Neural cell (in vitro differentiated cells): ENCODE data around the gene SMCO4. TPM values are rescaled to one million over a fixed set of nuclear protein-coding genes. Genes with fewer than 3 reads are reported as not detected.

Experiments used
- H2AFZ ChIP-seq: fragments of 200-600, 300-800 bp; sonication (generic), shearing (Covaris generic); 2 replicates; pipeline ENCODE4 v1.6.0; 2014; ENCODE audit warnings: low read depth, mild to moderate bottlenecking, antibody characterized with exemption, low read length, moderate library complexity
- H3F3A ChIP-seq: fragments of 200-600 bp; shearing (Covaris generic); 2 replicates; pipeline ENCODE4 v1.6.1; 2016; ENCODE audit warnings: mild to moderate bottlenecking, moderate library complexity, mixed read lengths, antibody characterized with exemption, low read length; ENCODE audit not compliant: insufficient read depth, poor library complexity, severe bottlenecking
- H3K27ac ChIP-seq: fragments of 200-600, 300-800 bp; sonication (generic), shearing (Covaris generic); 2 replicates; pipeline ENCODE4 v1.5.1; 2014; ENCODE audit warnings: mild to moderate bottlenecking, low read length, moderate library complexity
- H3K27me3 ChIP-seq: fragments of 300-800, 200-600 bp; sonication (generic), shearing (Covaris generic); 2 replicates; pipeline ENCODE4 v1.6.0; 2014; ENCODE audit warnings: mild to moderate bottlenecking, low read depth, low read length, moderate library complexity; ENCODE audit not compliant: insufficient read depth
- H3K36me3 ChIP-seq: fragments of 300-800, 200-600 bp; sonication (generic), shearing (Covaris generic); 2 replicates; pipeline ENCODE4 v1.5.1; 2014; ENCODE audit warnings: mild to moderate bottlenecking, antibody characterized with exemption, low read length, moderate library complexity; ENCODE audit not compliant: insufficient read depth
- H3K4me2 ChIP-seq: fragments of 300-800, 200-600 bp; sonication (generic), shearing (Covaris generic); 2 replicates; pipeline ENCODE4 v1.6.0; 2014; ENCODE audit warnings: mild to moderate bottlenecking, low read length
- H3K4me3 ChIP-seq: fragments of 300-800, 200-600 bp; sonication (generic), shearing (Covaris generic); 2 replicates; pipeline ENCODE4 v1.5.1; 2014; ENCODE audit warnings: mild to moderate bottlenecking, low read length, moderate library complexity
- H3K79me2 ChIP-seq: fragments of 200-600 bp; shearing (Covaris generic); replicated peaks from 2 replicates; pipeline ENCODE4 v1.6.0; 2014; ENCODE audit warnings: mild to moderate bottlenecking, low read length, moderate library complexity; ENCODE audit not compliant: insufficient read depth
- H3K9ac ChIP-seq: fragments of 300-800, 200-600 bp; sonication (generic), shearing (Covaris generic); 2 replicates; pipeline ENCODE4 v1.6.1; 2016; ENCODE audit warnings: mild to moderate bottlenecking, low read length, mixed read lengths
- H3K9me2 ChIP-seq: fragments of 200-600 bp; shearing (Covaris generic); 2 replicates; pipeline ENCODE4 v1.6.1; 2016; ENCODE audit warnings: mild to moderate bottlenecking, low read length, mixed read lengths; ENCODE audit not compliant: insufficient read depth
- H3K9me3 ChIP-seq: fragments of 200-600, 300-800 bp; sonication (generic), shearing (Covaris generic); 2 replicates; pipeline ENCODE4 v1.6.1; 2016; ENCODE audit warnings: mild to moderate bottlenecking, mixed run types, low read length, moderate library complexity, mixed read lengths
- H4K20me1 ChIP-seq: fragments of 200-600 bp; shearing (Covaris generic); 2 replicates; pipeline ENCODE4 v1.6.1; 2016; ENCODE audit warnings: mild to moderate bottlenecking, mixed run types; ENCODE audit not compliant: insufficient read depth
- EP300 ChIP-seq: fragments of 450-650 bp; conservative IDR thresholded peaks from 2 replicates; pipeline ENCODE4 v1.6.1; 2014; ENCODE audit warnings: antibody characterized with exemption, mild to moderate bottlenecking, moderate library complexity; ENCODE audit not compliant: poor library complexity, severe bottlenecking
- EZH2 ChIP-seq: fragments of 200-600, 300-800 bp; shearing (Covaris generic), sonication (generic); IDR thresholded peaks from 2 replicates; pipeline ENCODE4 v1.6.1; 2014; ENCODE audit warnings: antibody characterized with exemption, low read length, borderline replicate concordance, mild to moderate bottlenecking; ENCODE audit not compliant: insufficient read depth, poor library complexity, severe bottlenecking
- MXI1 ChIP-seq: fragments of 450-650 bp; conservative IDR thresholded peaks from 2 replicates; pipeline ENCODE4 v1.6.1; 2014; ENCODE audit warnings: antibody characterized with exemption, mild to moderate bottlenecking; ENCODE audit not compliant: poor library complexity, severe bottlenecking
- POLR2AphosphoS5 ChIP-seq: IDR thresholded peaks from 2 replicates; pipeline ENCODE4 v1.6.1; 2012
- RAD21 ChIP-seq: fragments of 450-650 bp; conservative IDR thresholded peaks from 2 replicates; pipeline ENCODE4 v1.6.1; 2014; ENCODE audit warnings: antibody characterized with exemption, mild to moderate bottlenecking, moderate library complexity
- SMC3 ChIP-seq: fragments of 450-650 bp; conservative IDR thresholded peaks from 2 replicates; pipeline ENCODE4 v1.6.1; 2014; ENCODE audit warnings: antibody characterized with exemption, mild to moderate bottlenecking, moderate library complexity; ENCODE audit not compliant: poor library complexity
- TAF1 ChIP-seq: IDR thresholded peaks from 2 replicates; pipeline ENCODE4 v1.6.1; 2012; ENCODE audit warnings: low read depth
- polyA plus RNA-seq: library from polyadenylated mRNA; depleted of rRNA; stranded (reverse); fragments of >200 nt; gene quantifications from 2 replicates; pipeline ENCODE4 v1.2.3, GENCODE V29; 2014
- TF ChIP-seq, protein P1 (sequence below): fragments of 450-650 bp; IDR thresholded peaks from 2 replicates; pipeline ENCODE4 v1.5.1; 2014; ENCODE audit warnings: antibody characterized with exemption, mild to moderate bottlenecking, moderate library complexity; ENCODE audit not compliant: poor library complexity, severe bottlenecking
- TF ChIP-seq, protein P2 (sequence below): IDR thresholded peaks from 2 replicates; pipeline ENCODE4 v1.6.1; 2012; ENCODE audit warnings: borderline replicate concordance

The SMCO4 gene
- polyA plus RNA-seq, 1 donor from 2014 or later = 10.0 TPM

DNA sequence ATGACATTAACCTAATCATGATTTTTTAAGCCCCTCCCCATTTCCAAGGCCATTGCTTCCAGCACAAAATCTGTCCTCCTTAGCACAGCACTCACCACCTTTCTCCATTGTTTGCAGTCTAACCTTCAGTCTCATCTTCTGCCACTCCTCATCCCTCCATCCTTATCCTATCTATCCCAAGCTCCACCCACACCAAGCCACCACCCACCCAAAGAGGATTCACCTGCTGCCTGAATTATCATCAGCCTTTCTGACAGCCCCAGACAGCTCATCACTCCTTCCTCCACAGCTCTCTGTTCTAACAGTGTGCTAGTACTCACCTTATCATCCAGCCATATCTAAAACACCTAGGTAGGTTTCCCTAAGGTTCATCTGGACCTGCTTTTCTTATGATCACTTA is 20.7 kb upstream of the SMCO4 start:
- H3K27ac ChIP-seq = no peak overlapping the region
- no peak overlapping the region for H2AFZ ChIP-seq
- no peaks in the 10 kb centered on the region for H4K20me1 ChIP-seq
- H3K4me2 ChIP-seq = no peak overlapping the region
- H3K4me3 ChIP-seq = no peak overlapping the region
- no peaks in the 10 kb centered on the region for H3K27me3 ChIP-seq
- no peaks in the 10 kb centered on the region for H3K9me3 ChIP-seq
- no peak overlapping the region for H3K9ac ChIP-seq
- H3K36me3 ChIP-seq = no peaks in the 10 kb centered on the region
- H3F3A ChIP-seq = no peaks in the 10 kb centered on the region
- H3K79me2 ChIP-seq = no peaks in the 10 kb centered on the region
- H3K9me2 ChIP-seq = no peaks in the 10 kb centered on the region
- TF ChIP-seq EZH2 (no peak), SMC3 (no peak), EP300 (no peak), RAD21 (no peak), MXI1 (no peak), POLR2AphosphoS5 (no peak), TAF1 (no peak)
- TF ChIP-seq, protein P1, sequence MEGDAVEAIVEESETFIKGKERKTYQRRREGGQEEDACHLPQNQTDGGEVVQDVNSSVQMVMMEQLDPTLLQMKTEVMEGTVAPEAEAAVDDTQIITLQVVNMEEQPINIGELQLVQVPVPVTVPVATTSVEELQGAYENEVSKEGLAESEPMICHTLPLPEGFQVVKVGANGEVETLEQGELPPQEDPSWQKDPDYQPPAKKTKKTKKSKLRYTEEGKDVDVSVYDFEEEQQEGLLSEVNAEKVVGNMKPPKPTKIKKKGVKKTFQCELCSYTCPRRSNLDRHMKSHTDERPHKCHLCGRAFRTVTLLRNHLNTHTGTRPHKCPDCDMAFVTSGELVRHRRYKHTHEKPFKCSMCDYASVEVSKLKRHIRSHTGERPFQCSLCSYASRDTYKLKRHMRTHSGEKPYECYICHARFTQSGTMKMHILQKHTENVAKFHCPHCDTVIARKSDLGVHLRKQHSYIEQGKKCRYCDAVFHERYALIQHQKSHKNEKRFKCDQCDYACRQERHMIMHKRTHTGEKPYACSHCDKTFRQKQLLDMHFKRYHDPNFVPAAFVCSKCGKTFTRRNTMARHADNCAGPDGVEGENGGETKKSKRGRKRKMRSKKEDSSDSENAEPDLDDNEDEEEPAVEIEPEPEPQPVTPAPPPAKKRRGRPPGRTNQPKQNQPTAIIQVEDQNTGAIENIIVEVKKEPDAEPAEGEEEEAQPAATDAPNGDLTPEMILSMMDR = no peak
- TF ChIP-seq, protein P2, sequence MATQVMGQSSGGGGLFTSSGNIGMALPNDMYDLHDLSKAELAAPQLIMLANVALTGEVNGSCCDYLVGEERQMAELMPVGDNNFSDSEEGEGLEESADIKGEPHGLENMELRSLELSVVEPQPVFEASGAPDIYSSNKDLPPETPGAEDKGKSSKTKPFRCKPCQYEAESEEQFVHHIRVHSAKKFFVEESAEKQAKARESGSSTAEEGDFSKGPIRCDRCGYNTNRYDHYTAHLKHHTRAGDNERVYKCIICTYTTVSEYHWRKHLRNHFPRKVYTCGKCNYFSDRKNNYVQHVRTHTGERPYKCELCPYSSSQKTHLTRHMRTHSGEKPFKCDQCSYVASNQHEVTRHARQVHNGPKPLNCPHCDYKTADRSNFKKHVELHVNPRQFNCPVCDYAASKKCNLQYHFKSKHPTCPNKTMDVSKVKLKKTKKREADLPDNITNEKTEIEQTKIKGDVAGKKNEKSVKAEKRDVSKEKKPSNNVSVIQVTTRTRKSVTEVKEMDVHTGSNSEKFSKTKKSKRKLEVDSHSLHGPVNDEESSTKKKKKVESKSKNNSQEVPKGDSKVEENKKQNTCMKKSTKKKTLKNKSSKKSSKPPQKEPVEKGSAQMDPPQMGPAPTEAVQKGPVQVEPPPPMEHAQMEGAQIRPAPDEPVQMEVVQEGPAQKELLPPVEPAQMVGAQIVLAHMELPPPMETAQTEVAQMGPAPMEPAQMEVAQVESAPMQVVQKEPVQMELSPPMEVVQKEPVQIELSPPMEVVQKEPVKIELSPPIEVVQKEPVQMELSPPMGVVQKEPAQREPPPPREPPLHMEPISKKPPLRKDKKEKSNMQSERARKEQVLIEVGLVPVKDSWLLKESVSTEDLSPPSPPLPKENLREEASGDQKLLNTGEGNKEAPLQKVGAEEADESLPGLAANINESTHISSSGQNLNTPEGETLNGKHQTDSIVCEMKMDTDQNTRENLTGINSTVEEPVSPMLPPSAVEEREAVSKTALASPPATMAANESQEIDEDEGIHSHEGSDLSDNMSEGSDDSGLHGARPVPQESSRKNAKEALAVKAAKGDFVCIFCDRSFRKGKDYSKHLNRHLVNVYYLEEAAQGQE = no peak

DNA sequence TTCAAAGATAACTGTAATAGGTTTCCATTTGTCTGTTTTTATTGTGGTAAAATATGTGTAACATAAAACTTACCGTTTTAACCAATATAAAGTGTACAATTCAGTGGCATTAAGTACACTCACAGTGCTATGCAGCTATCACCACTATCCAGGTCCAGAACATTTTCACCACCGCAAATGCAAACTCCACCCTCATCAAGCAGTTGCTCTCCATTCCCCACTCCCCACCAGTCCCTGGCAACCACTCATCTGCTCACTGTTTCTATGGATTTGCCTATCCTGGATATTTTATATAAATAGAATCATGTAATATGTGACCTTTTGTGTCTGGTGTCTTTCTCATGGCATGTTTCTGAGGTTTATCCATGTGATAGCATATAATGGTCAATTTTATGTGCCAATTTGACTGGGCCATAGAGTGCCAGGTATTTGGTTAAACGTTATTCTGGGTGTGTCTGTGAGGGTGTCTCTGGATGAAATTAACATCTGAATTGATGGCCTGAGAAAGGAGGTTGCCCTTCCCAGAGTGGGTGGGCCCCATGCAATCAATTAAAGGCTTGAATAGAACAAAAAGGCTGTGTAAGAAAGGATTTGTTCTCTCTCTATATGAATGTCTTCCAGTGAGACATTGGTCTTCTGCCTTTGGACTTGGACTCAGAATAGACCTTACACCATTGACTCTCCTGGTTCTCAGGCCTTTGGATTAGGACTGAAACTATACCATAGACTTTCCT is 17.2 kb upstream of the SMCO4 start:
- H3K4me2 ChIP-seq = no peak overlapping the region
- H3K79me2 ChIP-seq = no peaks in the 10 kb centered on the region
- no peaks in the 10 kb centered on the region for H4K20me1 ChIP-seq
- H3F3A ChIP-seq = no peaks in the 10 kb centered on the region
- no peaks in the 10 kb centered on the region for H3K9me2 ChIP-seq
- no peak overlapping the region for H2AFZ ChIP-seq
- no peaks in the 10 kb centered on the region for H3K27me3 ChIP-seq
- no peak overlapping the region for H3K4me3 ChIP-seq
- H3K36me3 ChIP-seq = no peaks in the 10 kb centered on the region
- H3K27ac ChIP-seq = no peak overlapping the region
- H3K9ac ChIP-seq = no peak overlapping the region
- no peaks in the 10 kb centered on the region for H3K9me3 ChIP-seq
- TF ChIP-seq EP300 (no peak), RAD21 (no peak), MXI1 (no peak), EZH2 (no peak), SMC3 (no peak)
- TF ChIP-seq, protein P2 = no peak
- TF ChIP-seq, protein P1 = no peak
